Thoracic aorta (tissue), 2 donors: Measurements from ENCODE around the gene NLRP6. TPM values are rescaled to one million over a fixed set of nuclear protein-coding genes. Genes with fewer than 3 reads are reported as not detected.

ENCODE experiments used
- ATAC-seq: fragments of 150-250 bp; one replicate; pipeline ENCODE4 v1.8.0; 2017; ENCODE audit warnings: low read depth; ENCODE audit not compliant: insufficient number of reproducible peaks, low FRiP score
- DNase-seq: peaks from one replicate; pipeline ENCODE4 v3.0.0-alpha.2; 2020; ENCODE audit warnings: low spot score
- H3K27ac ChIP-seq, 2 donors: fragments of 200-600 bp; sonication (generic); 1 replicate in 1 of 2; 2 replicates in 1 of 2; pipeline ENCODE4 v1.5.1; 2016; ENCODE audit warnings: mild to moderate bottlenecking in 2 of 2, moderate library complexity in 2 of 2
- H3K27me3 ChIP-seq: fragments of 200-600 bp; sonication (generic); replicated peaks from 2 replicates; pipeline ENCODE4 v1.6.0; 2016; ENCODE audit warnings: mild to moderate bottlenecking; ENCODE audit not compliant: insufficient read depth
- H3K36me3 ChIP-seq: fragments of 200-600 bp; sonication (generic); one replicate; pipeline ENCODE4 v1.5.1; 2016
- H3K4me1 ChIP-seq, 2 donors: fragments of 200-600 bp; sonication (generic); 1 replicate in 1 of 2; 2 replicates in 1 of 2; pipeline versions ENCODE4 v1.5.1 to v1.6.0; 2016; ENCODE audit warnings: low read depth in 2 of 2, mild to moderate bottlenecking in 1 of 2; ENCODE audit not compliant: control insufficient read depth in 1 of 2
- H3K4me3 ChIP-seq: fragments of 200-600 bp; sonication (generic); 2 replicates; pipeline ENCODE4 v1.5.1; 2016; ENCODE audit warnings: mild to moderate bottlenecking
- H3K9me3 ChIP-seq: fragments of 200-600 bp; sonication (generic); 2 replicates; pipeline ENCODE4 v1.5.1; 2016
- CTCF ChIP-seq: fragments of 200-600 bp; sonication (generic); IDR thresholded peaks from one replicate; pipeline ENCODE4 v1.5.1; 2019; ENCODE audit warnings: antibody characterized with exemption
- total RNA-seq, 2 donors: library from RNA; depleted of rRNA; stranded (reverse); fragments of >200 nt; gene quantifications; one replicate each; pipeline versions ENCODE4 v1.1.0 to v1.2.3, GENCODE V29; 2016

NLRP6 gene
- total RNA-seq, 2 donors from 2014 or later: 5.6 to 6.6 TPM

GRCh38 chr11:299081-299891 is 21.1 kb downstream of the NLRP6 start, which contains the start of gene IFITM5:
Gene IFITM5 (minus strand): TSS chr11:299526. CDS start chr11:299490, 36 bp downstream.
- Histone ChIP-seq H3K27me3 (no peaks in the 10 kb centered on the region), H3K36me3 (no peaks in the 10 kb centered on the region), H3K4me3 (no peak within 1 kb of the TSS), H3K9me3 (no peaks in the 10 kb centered on the region), H3K4me1 (no peaks in the 10 kb centered on the region), H3K27ac (no peak within 1 kb of the TSS)
- DNase-seq (no peak), ATAC-seq (no peak)
- no peak for TF ChIP-seq CTCF

GRCh38 chr11:299951-300735 is 21.9 kb downstream of the NLRP6 start:
- no peak for ATAC-seq
- H3K4me1 ChIP-seq: peaks cover 0 to 8% of the 10 kb centered on the region in 2 donors
- no peaks in the 10 kb centered on the region for H3K9me3 ChIP-seq
- TF ChIP-seq CTCF: no peak
- no peak overlapping the region for H3K4me3 ChIP-seq
- H3K27me3 ChIP-seq: no peaks in the 10 kb centered on the region
- no peaks in the 10 kb centered on the region for H3K36me3 ChIP-seq
- no peak for DNase-seq
- H3K27ac ChIP-seq: no peak overlapping the region

GRCh38 chr11:303363-303762 is 25.2 kb downstream of the NLRP6 start:
- no peak for DNase-seq
- Histone ChIP-seq H3K27ac (no peak overlapping the region), H3K4me3 (no peak overlapping the region), H3K9me3 (no peaks in the 10 kb centered on the region), H3K36me3 (no peaks in the 10 kb centered on the region), H3K27me3 (no peaks in the 10 kb centered on the region), H3K4me1 (peaks cover 0 to 18% of the 10 kb centered on the region in 2 donors)
- TF ChIP-seq CTCF: no peak
- ATAC-seq: no peak

- H3K36me3 ChIP-seq: no peaks in the 10 kb centered on the region
- TF ChIP-seq CTCF: no peak
- H3K4me1 ChIP-seq: peaks cover 0 to 22% of the 10 kb centered on the region in 2 donors
- no peak overlapping the region for H3K4me3 ChIP-seq
- no peak for DNase-seq
- no peak for ATAC-seq
- no peaks in the 10 kb centered on the region for H3K27me3 ChIP-seq
- no peak overlapping the region for H3K27ac ChIP-seq
- no peaks in the 10 kb centered on the region for H3K9me3 ChIP-seq
Observed at GRCh38 chr11:304061-304506, 25.9 kb downstream of the NLRP6 start.
